GM19043 (cell line): ENCODE measurements around the gene PREP.
"Not testable (repeated sequence)": the region's sequence is repeated elsewhere in the genome, so short reads cannot be mapped to it uniquely, and the experiment has no call there.

Experiments used
- ATAC-seq: cut with Tn5 transposase; IDR thresholded peaks from one replicate; pipeline ENCODE4 v1.9.1; 2021; ENCODE audit warnings: low read depth; ENCODE audit not compliant: unreplicated experiment

Gene PREP

GRCh38 chr6:105402939-105403935 lies at the start of gene PREP:
PREP (minus strand) TSS chr6:105403082; CDS start chr6:105402891, 191 bp downstream.
- peak; percentile 94 for ATAC-seq

- no peak for ATAC-seq
Observed at GRCh38 chr6:105452376-105452775, 49.5 kb upstream of the PREP start.

- ATAC-seq = no peak
Observed at GRCh38 chr6:105449756-105450390, 47.0 kb upstream of the PREP start.

DNA sequence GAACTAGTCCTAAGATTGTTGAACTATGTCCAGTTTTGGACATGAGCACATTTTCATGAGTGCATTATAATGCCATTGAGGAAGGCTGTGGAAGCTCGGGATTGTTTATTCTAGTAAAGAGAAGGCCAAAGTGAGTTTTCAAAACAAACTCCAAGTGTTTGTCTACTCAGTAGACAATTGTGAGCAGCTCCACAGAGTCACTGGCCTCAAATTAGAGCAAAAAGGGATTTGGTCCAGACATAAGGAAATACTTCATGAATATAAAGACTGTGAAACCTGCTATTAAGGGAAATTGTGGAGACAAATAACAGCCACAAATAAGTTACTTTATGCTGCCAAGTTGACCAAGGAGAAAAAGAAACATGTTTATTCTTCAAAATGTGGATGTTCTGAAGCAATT lies 42.6 kb upstream of the PREP start:
- no peak for ATAC-seq

DNA sequence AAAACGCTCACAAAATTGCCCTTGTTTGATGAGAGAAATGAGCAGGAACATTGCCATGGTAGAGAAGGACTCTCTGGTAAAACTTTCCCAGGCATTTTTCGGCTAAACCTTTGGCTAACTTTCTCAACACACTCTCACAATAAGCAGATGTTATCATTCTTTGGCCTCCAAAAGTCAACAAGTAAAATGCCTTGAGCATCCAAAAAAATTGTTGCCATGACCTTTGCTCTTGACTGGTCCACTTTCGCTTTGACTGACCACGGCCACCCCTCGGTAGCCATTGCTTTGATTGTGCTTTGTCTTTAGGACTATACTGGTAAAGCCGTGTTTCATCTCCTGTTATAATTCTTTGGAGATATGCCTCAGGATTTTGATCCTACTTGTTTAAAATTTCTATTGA lies 41.1 kb upstream of the PREP start:
- no peak for ATAC-seq

GRCh38 chr6:105442369-105442768 lies 39.5 kb upstream of the PREP start:
- no peak for ATAC-seq

DNA sequence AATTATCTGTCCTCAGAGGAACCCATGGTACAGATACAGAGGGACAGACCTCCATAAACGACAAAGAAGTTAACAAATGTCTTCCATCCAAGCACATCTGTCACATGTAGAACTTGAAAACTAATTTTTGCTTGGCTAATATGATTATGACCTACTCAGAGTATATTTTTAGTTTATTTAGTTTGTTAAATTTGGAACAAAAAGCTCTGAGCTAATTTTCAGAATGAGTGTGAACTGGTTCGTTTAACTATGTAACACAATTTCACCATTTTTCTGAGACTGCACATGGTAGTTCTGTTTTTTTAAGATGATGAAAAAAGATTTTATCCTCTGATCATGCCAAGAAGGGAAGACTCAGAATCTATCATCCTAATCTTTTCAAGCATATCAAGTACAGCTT lies 34.4 kb upstream of the PREP start:
- no peak for ATAC-seq

- ATAC-seq = no peak
Observed at GRCh38 chr6:105433723-105434122, 30.8 kb upstream of the PREP start.

GRCh38 chr6:105432797-105433196 lies 29.9 kb upstream of the PREP start:
- no peak for ATAC-seq

GRCh38 chr6:105431226-105431625 lies 28.3 kb upstream of the PREP start:
- ATAC-seq = no peak

GRCh38 chr6:105430685-105431084 lies 27.8 kb upstream of the PREP start:
- no peak for ATAC-seq

GRCh38 chr6:105429676-105430075 lies 26.8 kb upstream of the PREP start:
- ATAC-seq = no peak

- ATAC-seq = no peak
Observed at GRCh38 chr6:105428342-105428957, 25.6 kb upstream of the PREP start.

- peak; percentile 86 for ATAC-seq
Observed at GRCh38 chr6:105424175-105424783, 21.4 kb upstream of the PREP start.

- ATAC-seq = not testable (repeated sequence)
Observed at GRCh38 chr6:105416971-105417370, 14.1 kb upstream of the PREP start.

DNA sequence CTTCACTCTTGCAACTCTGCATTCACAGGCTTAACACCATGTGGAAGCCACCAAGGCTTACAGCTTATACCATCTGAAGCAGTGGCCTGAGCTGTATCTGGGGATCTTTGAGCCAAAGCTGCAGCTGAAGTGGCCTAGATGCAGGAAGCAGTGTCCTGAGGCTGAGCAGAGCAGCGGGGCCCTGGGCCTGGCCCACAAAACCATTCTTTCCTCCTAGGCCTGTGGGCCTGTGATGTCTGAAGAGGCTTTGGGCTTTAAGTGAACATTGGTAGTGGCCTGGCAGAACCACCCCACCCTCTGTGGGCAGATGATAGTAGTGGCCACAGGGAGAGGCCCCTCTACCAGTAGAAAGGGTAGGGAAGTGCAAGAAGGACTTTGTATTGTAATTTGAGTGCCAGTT lies 6.9 kb upstream of the PREP start:
- ATAC-seq = no peak

GRCh38 chr6:105402090-105402938 lies 568 bp downstream of the PREP start:
- peak; percentile 10 for ATAC-seq

GRCh38 chr6:105401247-105402089 lies 1.4 kb downstream of the PREP start:
- ATAC-seq = no peak

DNA sequence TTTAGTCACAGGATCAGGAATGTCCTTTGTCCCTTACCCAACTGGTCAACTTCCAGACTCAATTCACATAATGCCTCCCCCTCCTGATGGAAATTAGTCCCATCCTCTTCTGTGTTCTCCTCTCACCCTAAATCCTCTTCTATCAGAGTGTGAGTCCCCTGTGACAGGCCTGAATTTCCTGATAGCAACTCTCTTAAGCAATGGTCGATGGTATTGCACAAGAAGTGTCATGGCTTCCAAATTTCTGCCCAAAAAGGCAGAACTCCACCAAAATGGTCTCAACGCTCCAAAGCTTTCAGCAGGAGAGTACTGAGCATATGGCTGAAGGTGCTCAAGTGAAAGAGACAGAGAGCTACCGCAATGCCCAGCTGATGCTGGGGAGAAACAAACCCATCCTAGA lies 2.4 kb downstream of the PREP start:
- ATAC-seq = no peak
